GM18498 (cell line): ENCODE results near the gene AKAP12.

Experiments used
- ATAC-seq: cut with Tn5 transposase; IDR thresholded peaks from one replicate; pipeline ENCODE4 v1.9.1; 2021; ENCODE audit warnings: mild to moderate bottlenecking, moderate library complexity; ENCODE audit not compliant: unreplicated experiment

Gene AKAP12, protein sequence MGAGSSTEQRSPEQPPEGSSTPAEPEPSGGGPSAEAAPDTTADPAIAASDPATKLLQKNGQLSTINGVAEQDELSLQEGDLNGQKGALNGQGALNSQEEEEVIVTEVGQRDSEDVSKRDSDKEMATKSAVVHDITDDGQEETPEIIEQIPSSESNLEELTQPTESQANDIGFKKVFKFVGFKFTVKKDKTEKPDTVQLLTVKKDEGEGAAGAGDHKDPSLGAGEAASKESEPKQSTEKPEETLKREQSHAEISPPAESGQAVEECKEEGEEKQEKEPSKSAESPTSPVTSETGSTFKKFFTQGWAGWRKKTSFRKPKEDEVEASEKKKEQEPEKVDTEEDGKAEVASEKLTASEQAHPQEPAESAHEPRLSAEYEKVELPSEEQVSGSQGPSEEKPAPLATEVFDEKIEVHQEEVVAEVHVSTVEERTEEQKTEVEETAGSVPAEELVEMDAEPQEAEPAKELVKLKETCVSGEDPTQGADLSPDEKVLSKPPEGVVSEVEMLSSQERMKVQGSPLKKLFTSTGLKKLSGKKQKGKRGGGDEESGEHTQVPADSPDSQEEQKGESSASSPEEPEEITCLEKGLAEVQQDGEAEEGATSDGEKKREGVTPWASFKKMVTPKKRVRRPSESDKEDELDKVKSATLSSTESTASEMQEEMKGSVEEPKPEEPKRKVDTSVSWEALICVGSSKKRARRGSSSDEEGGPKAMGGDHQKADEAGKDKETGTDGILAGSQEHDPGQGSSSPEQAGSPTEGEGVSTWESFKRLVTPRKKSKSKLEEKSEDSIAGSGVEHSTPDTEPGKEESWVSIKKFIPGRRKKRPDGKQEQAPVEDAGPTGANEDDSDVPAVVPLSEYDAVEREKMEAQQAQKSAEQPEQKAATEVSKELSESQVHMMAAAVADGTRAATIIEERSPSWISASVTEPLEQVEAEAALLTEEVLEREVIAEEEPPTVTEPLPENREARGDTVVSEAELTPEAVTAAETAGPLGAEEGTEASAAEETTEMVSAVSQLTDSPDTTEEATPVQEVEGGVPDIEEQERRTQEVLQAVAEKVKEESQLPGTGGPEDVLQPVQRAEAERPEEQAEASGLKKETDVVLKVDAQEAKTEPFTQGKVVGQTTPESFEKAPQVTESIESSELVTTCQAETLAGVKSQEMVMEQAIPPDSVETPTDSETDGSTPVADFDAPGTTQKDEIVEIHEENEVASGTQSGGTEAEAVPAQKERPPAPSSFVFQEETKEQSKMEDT (N-terminal part only)

DNA sequence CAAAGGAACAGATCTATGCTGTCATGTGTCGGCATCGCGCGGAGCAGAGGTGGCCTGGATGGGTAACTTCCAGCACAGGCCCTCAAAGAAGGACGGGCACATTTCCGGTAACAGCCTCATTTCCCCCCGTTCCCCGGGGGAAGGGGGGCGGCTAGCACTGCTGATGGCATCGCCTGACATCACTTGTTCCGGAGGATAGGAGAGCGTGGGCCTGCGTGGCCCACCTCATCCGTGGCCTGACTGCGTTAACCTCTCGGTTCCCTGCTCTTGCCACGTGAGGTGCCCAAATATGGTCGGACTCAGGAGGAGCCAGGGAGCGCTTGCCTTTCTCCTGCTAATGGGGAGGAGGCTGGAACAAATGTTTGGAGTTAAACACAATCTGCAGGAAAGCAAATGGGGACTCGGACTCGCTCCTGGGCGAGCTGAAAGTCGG is at the start of gene AKAP12:
Gene AKAP12, plus strand, starts transcription at position 365 of the 433 bp plus-strand sequence. CDS start 596 bp downstream, outside the sequence.
- ATAC-seq: peak; percentile 29

DNA sequence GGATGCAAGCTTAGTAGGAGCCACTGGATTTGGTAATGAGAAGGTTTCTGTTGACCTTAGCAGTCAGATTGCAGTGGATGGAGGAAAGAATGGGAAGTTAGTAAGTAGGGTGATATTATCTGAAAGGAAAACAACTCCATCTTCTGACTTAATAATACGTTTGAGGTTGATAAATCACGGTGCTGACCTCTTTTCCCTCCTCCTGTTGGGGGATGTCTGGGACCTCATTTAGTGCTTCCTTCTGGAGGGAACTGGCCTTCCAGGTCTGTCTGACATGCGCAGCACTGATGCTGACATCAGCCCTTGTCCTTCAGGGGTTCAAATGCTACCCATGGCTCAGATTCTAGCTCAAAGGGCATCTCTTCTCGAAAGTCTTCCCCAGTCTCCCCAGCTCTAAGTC is 48.2 kb upstream of the AKAP12 start:
- ATAC-seq: no peak

DNA sequence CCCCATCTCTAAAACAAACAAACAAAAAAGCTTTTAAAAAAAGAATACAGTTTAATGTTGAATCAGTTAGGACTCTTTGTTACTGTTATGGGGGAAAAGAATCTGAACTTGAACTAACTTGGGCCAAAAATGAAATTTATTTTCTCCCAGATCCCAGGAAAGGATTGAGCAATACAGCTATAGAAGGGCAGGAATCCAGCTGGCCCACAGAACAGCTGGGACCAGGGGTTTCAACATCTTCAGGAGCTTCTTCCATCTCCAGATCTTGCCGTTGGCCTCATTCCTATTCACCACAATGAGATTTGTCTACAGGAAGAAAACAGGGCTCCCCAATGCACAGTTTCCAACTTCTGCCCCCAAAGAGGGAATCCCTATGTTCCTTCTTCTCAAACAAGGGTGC is 43.2 kb upstream of the AKAP12 start:
- no peak for ATAC-seq

DNA sequence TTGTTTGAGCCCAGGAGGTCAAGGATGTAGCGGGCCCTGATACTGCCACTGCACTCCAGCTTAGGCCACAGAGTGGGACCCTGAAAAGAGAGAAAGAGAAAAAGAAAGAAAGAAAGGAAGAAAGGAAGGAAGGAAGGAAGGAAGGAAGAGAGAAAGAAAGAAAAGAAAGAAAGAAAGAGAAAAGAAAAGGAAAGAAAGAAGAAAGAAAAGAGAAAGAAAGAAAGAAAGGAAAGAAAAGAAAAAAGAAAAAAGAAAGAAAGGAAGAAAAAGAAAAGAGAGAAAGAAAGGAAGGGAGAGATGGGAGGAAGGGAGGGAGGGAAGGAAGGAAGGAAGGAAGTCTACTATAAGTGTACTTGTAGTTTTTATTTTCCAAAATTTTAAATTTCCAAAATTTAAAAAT is 42.2 kb upstream of the AKAP12 start:
- no peak for ATAC-seq

DNA sequence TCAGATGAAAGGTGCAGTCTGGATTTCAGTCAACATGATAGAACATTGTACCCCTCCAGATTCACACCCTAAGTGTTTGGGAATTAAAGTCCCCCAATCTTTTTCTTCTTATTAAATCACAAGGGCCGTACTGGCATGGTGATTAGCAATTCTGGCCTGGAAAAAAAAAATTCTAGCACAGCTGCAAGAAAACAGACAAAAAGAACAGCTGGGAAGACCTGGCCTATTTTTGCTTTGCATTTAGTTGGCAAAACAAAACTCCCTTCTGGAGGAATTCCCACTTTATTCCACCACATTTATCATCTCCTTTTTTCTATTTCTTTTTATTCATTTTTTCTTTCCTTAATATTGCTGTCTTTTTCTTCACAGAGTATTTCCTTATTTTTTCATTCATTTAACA is 39.8 kb upstream of the AKAP12 start:
- no peak for ATAC-seq

DNA sequence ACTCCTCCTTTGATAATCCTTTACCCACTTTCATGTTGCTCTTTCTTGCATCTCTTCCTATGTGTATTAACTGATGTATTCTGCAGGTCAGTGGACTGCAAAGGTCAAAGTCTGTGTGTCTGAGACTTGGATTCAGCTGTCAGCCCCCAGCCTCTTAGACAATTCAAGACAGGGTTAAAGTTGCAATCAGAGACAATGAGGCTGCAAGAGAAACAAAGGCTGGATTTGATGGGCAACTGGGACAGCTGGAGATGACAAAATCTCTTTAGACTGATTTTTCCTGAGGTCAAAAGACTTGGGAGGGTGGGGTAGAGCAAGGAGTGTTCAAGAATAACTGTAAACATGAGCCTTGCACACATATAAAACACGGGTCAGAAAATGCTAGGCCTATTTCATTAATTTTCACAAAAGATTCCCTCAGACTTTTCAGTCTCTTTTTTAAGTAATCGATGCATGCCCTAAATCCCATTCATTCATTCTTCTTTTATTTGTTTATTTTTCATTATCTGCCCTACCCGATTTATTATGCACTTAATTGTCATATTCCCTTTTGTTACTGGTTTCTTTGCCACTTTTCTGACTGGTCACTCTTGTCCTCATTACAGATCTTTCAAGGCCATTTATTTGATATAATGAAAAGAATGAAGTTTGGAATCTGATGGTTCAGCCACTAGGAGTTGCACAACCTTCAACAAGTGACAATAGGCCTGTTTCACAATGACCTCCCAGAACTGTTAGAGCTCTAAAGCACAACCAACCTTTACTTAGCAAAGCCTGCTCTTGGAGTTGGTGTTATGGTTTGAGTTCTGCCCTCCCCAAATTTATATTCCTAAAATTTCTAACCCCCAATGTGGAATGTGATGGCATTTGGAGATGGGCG is 33.8 kb upstream of the AKAP12 start:
- ATAC-seq: no peak

DNA sequence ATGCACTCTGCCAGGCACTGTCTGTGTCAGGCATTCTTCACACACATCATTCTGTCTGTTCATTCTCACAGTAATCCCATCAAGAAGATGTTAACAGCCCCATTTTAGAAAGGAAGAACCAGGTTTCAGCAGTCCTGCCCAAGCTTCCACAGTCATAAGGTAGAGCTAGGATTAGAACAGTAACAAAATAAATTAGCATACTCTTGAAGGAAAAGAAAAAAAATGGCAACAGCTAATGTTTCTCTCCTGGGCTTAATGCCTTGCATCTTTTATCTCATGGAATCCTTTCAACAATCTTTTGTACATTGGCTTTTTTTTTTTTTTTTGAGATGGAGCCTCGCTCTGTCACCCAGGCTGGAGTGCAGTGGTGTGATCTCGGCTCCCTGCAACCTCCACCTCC is 32.1 kb upstream of the AKAP12 start:
- no peak for ATAC-seq

DNA sequence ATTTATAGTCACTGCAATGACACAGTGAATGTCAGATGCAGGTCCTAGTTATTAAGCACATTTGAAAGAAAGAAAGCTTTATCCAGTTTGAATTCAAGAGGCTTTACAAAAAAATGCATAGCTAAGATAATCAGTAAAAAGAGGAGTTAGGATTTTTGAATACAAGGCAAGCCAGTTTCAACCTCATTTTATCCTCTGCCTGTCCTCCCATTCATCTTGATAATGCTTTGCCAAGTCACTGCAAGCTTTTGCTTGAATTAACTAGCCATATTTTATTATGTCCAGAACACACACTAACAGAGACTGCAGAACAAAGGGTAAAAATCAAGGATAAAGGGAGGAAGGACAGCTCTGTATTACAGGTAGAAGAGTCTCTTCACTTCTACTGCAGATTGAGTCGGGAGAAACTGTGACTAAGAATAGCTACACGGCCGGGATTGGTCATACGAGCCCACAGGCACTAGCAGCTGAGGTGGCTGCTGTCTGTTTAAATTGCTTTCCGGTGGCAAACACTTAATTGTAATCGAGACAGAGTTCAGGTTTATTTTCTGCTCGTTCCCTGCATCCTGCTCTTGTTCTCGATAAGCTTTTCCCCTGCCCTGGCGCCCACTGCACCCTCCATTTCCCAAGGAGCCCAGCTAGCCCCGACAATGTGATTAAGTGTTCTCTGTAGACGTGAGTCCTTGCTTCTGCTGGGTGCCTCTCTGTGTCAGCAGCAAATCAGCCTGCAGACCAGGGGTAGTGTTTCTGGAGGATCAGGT is 30.5 kb upstream of the AKAP12 start:
- ATAC-seq: no peak

DNA sequence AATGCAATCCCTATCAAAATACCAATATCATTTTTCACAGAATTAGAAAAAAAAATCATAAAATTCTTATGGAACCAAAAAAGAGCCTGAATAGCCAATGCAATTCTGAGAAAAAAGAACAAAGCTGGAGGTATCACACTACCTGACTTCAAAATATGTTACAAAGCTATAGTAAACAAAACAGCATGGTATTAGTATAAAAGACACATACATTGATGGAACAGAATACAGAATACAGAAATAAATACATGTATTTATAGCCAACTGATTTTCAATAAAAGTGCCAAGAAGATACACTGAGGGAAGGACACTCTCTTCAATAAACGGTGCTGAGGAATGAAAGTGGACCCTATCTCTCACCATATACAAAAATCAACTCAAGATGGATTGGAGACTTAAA is 28.7 kb upstream of the AKAP12 start:
- no peak for ATAC-seq

DNA sequence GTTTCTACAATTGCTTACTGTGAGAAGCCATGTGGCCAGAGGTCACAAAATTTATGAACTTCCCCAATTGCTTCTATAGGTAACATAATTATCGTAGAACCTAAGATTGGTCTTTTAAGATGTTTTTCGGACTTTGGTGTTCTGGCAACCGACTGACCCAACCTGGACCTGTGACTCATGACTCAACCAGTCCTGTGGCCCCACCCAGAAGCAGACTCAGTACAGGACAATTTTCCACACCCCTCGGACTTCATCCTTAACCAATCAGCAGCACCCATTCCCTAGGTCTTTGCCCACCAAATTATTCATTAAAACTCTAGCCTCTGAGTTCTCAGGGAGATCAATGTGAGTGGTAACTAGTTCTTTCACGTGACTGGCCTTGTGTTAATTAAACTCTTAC is 26.4 kb upstream of the AKAP12 start:
- ATAC-seq: no peak

DNA sequence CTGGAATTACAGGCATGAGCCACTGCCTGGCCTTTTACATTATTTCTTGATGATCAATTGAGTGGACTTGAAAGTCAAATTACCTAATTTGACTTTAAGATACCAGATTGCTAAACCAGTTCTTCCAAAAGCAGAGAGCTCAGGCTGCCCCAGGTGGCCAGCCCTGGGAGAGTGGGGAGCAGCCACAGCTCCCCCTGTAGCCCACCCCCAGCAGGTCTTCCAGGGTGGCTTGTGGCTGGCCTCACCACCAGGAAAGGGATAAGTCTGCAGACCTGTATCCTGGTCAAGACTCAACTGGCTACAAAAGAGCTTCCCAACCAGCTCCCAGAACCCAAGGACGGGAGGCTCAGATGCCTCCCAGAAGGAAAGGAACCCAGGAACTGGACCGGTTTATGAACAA is 23.8 kb upstream of the AKAP12 start:
- ATAC-seq: no peak

DNA sequence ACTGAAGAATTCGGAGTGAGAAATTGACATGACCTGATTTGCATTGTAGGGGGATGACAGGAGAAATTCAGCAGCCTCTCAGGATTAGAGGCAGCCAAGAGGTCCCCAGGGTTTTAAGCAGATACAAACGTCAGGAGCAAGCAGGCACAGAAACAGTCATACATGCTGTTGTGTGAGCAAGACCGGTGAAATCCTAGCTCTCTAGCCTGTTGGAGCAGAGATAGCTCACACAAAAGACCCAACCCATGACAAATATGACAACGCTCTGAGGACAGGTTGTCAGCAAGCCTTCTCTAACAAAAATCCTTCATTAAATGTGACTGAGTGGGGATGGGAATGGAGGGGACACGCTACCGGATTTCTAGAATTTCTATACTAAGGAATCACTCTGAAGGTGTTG is 23.0 kb upstream of the AKAP12 start:
- ATAC-seq: no peak

DNA sequence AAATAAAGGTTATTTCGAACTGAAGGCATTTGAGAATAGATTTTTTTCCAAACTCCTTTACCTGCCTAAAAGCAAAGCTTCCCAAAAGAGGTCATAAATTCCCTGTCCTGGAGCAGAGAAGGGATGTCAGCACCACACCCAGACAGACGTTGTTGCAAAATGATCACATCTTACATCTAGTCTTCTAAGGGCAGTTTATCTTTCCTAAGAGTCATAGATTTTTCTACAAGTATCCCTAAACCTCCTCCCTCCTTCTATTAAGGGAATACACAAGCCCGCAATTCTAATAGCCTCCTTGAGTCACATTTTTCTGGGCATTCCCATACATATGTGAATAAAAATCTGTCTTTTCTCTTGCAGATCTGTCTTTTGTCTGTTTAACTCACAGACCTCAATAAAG is 20.6 kb upstream of the AKAP12 start:
- ATAC-seq: no peak

DNA sequence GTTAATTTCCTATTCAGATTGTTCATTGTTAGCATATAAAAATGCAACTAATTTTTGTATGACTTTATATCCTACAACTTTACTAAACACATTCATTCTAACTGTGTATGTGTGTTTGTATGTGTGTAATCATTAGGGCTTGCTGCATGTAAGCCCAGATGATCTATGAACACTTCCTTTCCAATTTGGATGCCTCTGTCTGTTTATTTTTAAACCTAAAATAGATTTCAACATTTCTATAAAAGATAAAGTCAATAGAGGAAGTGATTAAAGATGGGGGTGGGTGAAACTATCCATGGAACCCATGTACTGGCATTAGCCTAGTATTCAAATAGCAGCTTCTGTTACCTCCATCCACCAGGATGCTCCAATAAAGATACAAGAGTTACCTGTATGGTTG is 15.7 kb upstream of the AKAP12 start:
- no peak for ATAC-seq

DNA sequence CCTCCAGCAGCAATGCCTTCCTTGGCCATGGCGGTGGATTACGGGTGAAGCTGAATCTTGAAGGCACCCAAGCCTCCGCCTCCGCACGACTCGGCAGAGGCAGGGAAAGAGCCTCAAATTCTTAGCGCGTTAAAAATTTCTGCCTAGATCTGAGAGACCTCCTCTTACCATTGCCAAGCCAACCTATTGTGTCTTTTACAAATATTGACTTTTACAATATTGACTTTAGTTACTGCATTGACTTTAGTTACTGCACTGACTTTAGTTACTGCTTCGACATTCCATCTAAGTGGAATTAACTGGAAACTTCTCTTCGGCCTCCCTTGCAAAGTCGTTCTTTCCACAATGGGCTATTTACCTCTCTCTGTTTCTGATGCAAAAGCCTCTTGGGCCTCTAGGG is 13.8 kb upstream of the AKAP12 start:
- no peak for ATAC-seq

DNA sequence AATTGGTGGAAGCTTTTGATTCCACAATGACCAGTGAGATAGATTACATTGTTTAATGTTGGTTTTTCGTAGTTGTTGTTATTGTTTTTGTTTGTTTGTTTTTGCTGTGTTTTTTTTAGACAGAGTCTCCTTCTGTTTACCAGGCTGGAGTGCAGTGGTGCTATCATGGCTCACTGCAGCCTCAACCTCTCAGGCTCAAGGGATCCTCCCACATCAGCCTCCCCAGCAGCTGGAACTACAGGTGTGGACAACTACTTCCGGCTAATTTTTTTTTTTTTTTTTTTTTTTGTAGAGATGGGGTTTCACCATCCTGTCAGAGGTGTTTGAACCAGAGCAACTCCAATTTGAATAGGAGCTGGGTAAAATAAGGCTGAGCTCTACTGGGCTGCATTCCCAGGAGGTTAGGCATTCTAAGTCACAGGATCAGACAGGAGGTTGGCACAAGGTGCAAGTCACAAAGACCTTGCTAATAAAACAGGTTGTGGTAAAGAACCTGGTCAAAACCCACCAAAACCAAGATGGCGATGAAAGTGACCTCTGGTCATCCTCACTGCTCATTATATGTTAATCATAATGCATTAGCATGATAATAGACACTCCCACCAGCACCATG is 10.9 kb upstream of the AKAP12 start:
- no peak for ATAC-seq

DNA sequence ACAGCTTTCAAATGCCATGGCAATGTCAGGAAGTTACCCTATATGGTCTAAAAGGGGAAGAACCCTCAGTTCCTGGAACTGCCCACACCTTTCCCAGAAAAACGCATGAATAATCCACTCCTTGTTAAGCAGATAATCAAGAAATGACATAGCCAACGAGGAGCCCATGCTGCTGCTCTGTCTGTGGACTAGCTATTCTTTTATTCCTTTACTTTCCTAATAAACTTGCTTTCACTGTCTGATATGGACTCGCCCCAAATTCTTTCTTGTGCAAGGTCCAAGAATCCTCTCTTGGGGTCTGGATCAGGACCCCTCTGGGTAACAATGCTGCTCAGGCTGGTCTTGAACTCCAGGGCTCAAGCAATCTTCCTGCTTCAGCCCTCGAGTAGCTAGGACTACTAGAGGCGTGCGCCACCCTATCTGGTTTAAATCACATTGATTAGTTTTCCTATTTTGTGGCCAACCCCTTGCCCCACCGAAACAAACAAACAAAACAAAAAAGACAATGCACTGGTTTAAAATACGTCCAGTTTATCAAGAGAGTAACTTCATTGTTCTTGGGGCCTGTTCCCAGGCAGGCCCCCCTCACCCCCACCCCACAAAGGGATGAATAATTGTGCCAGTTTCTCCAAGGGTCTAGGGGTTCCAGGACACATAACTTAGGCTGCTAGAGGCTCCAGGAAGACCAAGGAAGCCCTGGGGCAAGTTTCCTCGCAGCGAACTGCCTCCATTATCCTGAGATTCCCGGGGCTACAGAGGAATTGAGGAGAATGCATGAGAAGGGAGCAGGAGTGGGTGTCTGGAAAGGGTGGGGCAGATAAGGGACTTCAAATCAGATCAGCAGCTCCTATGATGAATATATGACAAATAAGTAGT is 10.1 kb upstream of the AKAP12 start:
- no peak for ATAC-seq

DNA sequence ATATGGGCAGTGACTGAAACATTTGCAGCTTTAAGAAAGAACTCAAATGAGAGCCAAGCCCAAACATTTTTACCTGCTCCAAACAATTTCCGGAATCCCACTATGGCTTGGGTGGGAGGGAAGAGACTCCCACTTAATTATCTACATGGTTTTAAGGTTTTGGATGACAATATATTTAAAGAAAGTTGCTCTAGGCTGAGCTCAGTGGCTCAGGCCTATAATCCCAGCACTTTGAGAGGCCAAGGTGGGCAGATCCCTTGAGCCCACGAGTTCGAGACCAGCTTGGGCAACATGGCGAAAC is 9.5 kb upstream of the AKAP12 start:
- ATAC-seq: no peak
